CD8-positive, alpha-beta memory T cell (primary cell): Measurements from ENCODE around the gene ZNF648. TPM values are rescaled to one million over a fixed set of nuclear protein-coding genes. Genes with fewer than 3 reads are reported as not detected.

Source experiments
- CTCF ChIA-PET: fragments of 350-600 bp; sonication (Branson Sonifier 250); formaldehyde crosslinking; loops from one replicate; lab custom pipeline; 2021; ENCODE audit warnings: antibody characterized with exemption; lab: Charles Lee
- POLR2A ChIA-PET: fragments of 350-600 bp; sonication (Branson Sonifier 250); formaldehyde crosslinking; loops from one replicate; lab custom pipeline; 2021; ENCODE audit warnings: antibody characterized with exemption; lab: Charles Lee
- DNase-seq, 5 donors: peaks; one replicate each; pipeline versions ENCODE4 v3.0.0 to v3.0.0-alpha.2; 2020 to 2022; ENCODE audit warnings: mixed read lengths in 1 of 5
- H3K27ac ChIP-seq: one replicate; pipeline ENCODE4 v1.7.0; 2013; ENCODE audit warnings: low read depth, mild to moderate bottlenecking, low read length, moderate library complexity
- H3K27me3 ChIP-seq: 2 replicates; pipeline ENCODE4 v1.7.0; 2013; ENCODE audit warnings: low read length, mild to moderate bottlenecking; ENCODE audit not compliant: insufficient read depth, poor library complexity, severe bottlenecking
- H3K36me3 ChIP-seq: 2 replicates; pipeline ENCODE4 v1.7.0; 2013; ENCODE audit warnings: mild to moderate bottlenecking, low read length, moderate library complexity; ENCODE audit not compliant: insufficient read depth
- H3K4me1 ChIP-seq: 2 replicates; pipeline ENCODE4 v1.7.0; 2013; ENCODE audit warnings: mild to moderate bottlenecking, low read length, moderate library complexity; ENCODE audit not compliant: insufficient read depth
- H3K4me3 ChIP-seq: 2 replicates; pipeline ENCODE4 v1.7.0; 2013; ENCODE audit warnings: mild to moderate bottlenecking, low read length
- H3K9me3 ChIP-seq: 2 replicates; pipeline ENCODE4 v1.7.0; 2013; ENCODE audit warnings: mild to moderate bottlenecking, low read length
- H3K27ac Mint-ChIP-seq, 8 donors: one replicate each; pipeline ENCODE4 v1.8.0; 2020 to 2021; ENCODE audit warnings: mixed read lengths in 8 of 8, mild to moderate bottlenecking in 6 of 8, inconsistent platforms in 3 of 8, moderate library complexity in 3 of 8
- H3K27me3 Mint-ChIP-seq, 2 donors: one replicate each; pipeline ENCODE4 v1.8.0; 2020 to 2021; ENCODE audit warnings: mixed read lengths in 2 of 2, mild to moderate bottlenecking in 1 of 2, moderate library complexity in 1 of 2
- H3K36me3 Mint-ChIP-seq, 3 donors: one replicate each; pipeline ENCODE4 v1.8.0; 2020 to 2021; ENCODE audit warnings: mixed read lengths in 3 of 3, inconsistent platforms in 1 of 3, mild to moderate bottlenecking in 1 of 3
- H3K4me1 Mint-ChIP-seq, 3 donors: one replicate each; pipeline ENCODE4 v1.8.0; 2020 to 2021; ENCODE audit warnings: mixed read lengths in 3 of 3, inconsistent platforms in 1 of 3, mild to moderate bottlenecking in 1 of 3
- H3K4me3 Mint-ChIP-seq, 7 donors: one replicate each; pipeline ENCODE4 v1.8.0; 2020 to 2021; ENCODE audit warnings: mixed read lengths in 7 of 7, mild to moderate bottlenecking in 6 of 7, moderate library complexity in 4 of 7, inconsistent platforms in 2 of 7
- H3K9me3 Mint-ChIP-seq, 5 donors: one replicate each; pipeline ENCODE4 v1.8.0; 2020 to 2022; ENCODE audit warnings: mixed read lengths in 5 of 5, mild to moderate bottlenecking in 3 of 5, moderate library complexity in 2 of 5, inconsistent platforms in 1 of 5
- polyA plus RNA-seq: library from polyadenylated mRNA; unstranded; fragments of 300-500 nt; fragmentation: Illumina TruSeq; gene quantifications from one replicate; pipeline ENCODE4 v1.2.3, GENCODE V29; 2021
- total RNA-seq, 2 experiments: library from RNA; stranded (reverse); gene quantifications; one replicate each; pipeline ENCODE4 v1.2.3, GENCODE V29; 2021

ZNF648 gene
- not detected for total RNA-seq
- polyA plus RNA-seq, result not detected

DNA sequence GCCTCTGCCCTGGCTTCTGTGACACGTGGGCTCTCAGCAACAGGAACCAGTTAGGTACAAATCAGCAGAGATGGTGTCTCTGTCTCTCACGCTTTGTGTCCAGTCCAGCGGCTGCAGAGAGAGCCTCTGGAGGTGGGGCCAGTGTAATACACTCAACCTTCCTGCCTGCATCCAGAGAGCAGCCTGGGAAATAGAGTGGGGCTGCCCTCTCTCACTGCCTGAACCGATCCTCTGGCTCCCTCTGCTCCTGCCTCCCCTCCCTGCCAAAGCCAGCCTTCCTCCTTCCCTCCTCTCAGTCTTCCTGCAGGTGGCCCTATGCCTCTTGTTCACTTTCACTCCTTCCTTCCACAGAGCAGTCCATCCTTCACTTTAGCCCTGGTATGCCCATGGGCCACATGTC, at the start of gene ZNF648:
ZNF648 (minus strand) TSS at position 119 of the 400 bp plus-strand sequence. CDS start 3,702 bp downstream, outside the sequence.
- Histone ChIP-seq H3K4me1 (no peaks in the 10 kb centered on the region), H3K9me3 (no peaks in the 10 kb centered on the region), H3K27ac (no peak within 1 kb of the TSS), H3K36me3 (no peaks in the 10 kb centered on the region), H3K27me3 (no peaks in the 10 kb centered on the region), H3K4me3 (no peak within 1 kb of the TSS)
- Mint-ChIP-seq H3K36me3 (no peaks in the 10 kb centered on the region), H3K4me1 (no peaks in the 10 kb centered on the region), H3K27me3 (peaks cover 24 to 70% of the 10 kb centered on the region in 2 donors), H3K27ac (peak within 1 kb of the TSS in 1 of 8 donors; percentile 62), H3K9me3 (no peaks in the 10 kb centered on the region), H3K4me3 (no peak within 1 kb of the TSS)
- ChIA-PET CTCF (no interaction called here), POLR2A (no interaction called here)
- no peak for DNase-seq

GRCh38 chr1:182110635-182111034, 49.1 kb upstream of the ZNF648 start:
- Histone ChIP-seq H3K9me3 (no peaks in the 10 kb centered on the region), H3K27ac (no peak overlapping the region), H3K27me3 (no peaks in the 10 kb centered on the region), H3K36me3 (no peaks in the 10 kb centered on the region), H3K4me1 (no peaks in the 10 kb centered on the region), H3K4me3 (no peak overlapping the region)
- no peaks in the 10 kb centered on the region for H3K36me3 Mint-ChIP-seq
- ChIA-PET POLR2A (no interaction called here), CTCF (no interaction called here)
- H3K27me3 Mint-ChIP-seq, result peaks cover 26 to 51% of the 10 kb centered on the region in 2 donors
- H3K27ac Mint-ChIP-seq, result no peak overlapping the region
- H3K4me3 Mint-ChIP-seq, result no peak overlapping the region
- no peak for DNase-seq
- H3K9me3 Mint-ChIP-seq, result peaks cover 0 to 8% (median 0%) of the 10 kb centered on the region in 5 donors
- no peaks in the 10 kb centered on the region for H3K4me1 Mint-ChIP-seq

GRCh38 chr1:182109771-182110170, 48.3 kb upstream of the ZNF648 start:
- H3K27me3 ChIP-seq, result no peaks in the 10 kb centered on the region
- no peaks in the 10 kb centered on the region for H3K36me3 Mint-ChIP-seq
- H3K27ac ChIP-seq, result no peak overlapping the region
- H3K4me3 Mint-ChIP-seq, result no peak overlapping the region
- H3K27me3 Mint-ChIP-seq, result peaks cover 24 to 49% of the 10 kb centered on the region in 2 donors
- DNase-seq, result no peak
- H3K27ac Mint-ChIP-seq, result no peak overlapping the region
- no peaks in the 10 kb centered on the region for H3K36me3 ChIP-seq
- H3K4me1 ChIP-seq, result no peaks in the 10 kb centered on the region
- H3K4me1 Mint-ChIP-seq, result no peaks in the 10 kb centered on the region
- CTCF ChIA-PET, result no interaction called here
- H3K4me3 ChIP-seq, result no peak overlapping the region
- POLR2A ChIA-PET, result no interaction called here
- H3K9me3 ChIP-seq, result no peaks in the 10 kb centered on the region
- H3K9me3 Mint-ChIP-seq, result peaks cover 0 to 8% (median 1%) of the 10 kb centered on the region in 5 donors

DNA sequence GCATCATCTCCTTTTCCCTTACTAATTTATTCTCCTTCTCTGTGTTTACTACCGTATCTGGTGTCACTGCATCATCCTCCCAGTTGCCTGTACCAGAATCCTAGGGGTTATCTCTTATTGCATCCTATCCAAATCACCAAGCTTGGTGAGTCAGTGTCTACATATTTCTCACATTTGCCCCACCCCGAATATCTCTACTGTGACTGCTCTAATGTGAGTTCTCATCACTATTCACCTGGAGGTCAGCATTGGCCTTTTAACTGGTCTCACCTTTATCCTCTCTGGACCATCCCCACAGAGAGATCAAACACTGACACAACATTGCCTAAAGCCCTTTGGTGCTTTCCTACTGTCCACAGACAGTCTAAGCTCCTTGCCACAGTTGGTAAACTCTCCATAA, 45.7 kb upstream of the ZNF648 start:
- no peaks in the 10 kb centered on the region for H3K27me3 ChIP-seq
- CTCF ChIA-PET, result no interaction called here
- Mint-ChIP-seq H3K27me3 (peaks cover 11 to 42% of the 10 kb centered on the region in 2 donors), H3K27ac (peak overlapping the region in 1 of 8 donors; percentile 34), H3K4me3 (no peak overlapping the region), H3K9me3 (peaks cover 0 to 8% (median 1%) of the 10 kb centered on the region in 5 donors), H3K36me3 (no peaks in the 10 kb centered on the region), H3K4me1 (no peaks in the 10 kb centered on the region)
- POLR2A ChIA-PET, result no interaction called here
- H3K36me3 ChIP-seq, result no peaks in the 10 kb centered on the region
- no peak for DNase-seq
- H3K4me1 ChIP-seq, result no peaks in the 10 kb centered on the region
- H3K9me3 ChIP-seq, result no peaks in the 10 kb centered on the region
- H3K4me3 ChIP-seq, result no peak overlapping the region
- no peak overlapping the region for H3K27ac ChIP-seq

- ChIA-PET CTCF (no interaction called here), POLR2A (no interaction called here)
- no peaks in the 10 kb centered on the region for H3K4me1 Mint-ChIP-seq
Measured at GRCh38 chr1:182102043-182102416, 40.5 kb upstream of the ZNF648 start.

DNA sequence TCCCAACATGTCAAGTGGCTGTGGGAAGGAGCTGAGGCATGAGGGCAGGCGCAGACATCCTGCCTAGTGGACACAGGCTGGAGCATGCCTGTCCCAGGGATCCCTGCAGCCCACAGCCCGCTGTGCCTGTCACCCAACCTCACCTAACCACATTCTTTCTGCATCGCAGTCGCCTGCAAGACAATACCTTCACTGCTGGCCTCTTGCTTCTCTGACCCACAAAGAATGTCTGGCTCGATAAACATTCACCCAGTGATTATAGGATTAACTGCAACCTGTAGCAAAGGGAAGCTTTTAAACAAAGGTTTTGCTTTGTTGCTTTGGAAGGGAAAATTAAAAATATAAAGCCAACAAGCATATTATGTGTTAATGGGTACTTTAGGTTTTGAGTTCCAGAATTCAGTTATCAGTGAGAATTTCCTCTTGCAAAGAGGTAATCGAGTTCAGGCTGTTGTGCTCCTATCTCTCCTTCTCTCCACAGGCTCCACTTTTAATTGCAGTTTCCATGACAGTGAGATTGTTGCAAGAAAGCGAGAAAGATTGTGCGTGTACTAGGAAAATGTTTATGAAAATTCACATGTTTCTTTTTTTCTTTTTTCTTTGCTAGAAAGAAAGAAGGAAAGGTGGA, 40.0 kb upstream of the ZNF648 start:
- CTCF ChIA-PET, result no interaction called here
- H3K4me1 ChIP-seq, result no peaks in the 10 kb centered on the region
- H3K4me3 Mint-ChIP-seq, result no peak overlapping the region
- no peaks in the 10 kb centered on the region for H3K9me3 ChIP-seq
- no peak overlapping the region for H3K27ac ChIP-seq
- H3K9me3 Mint-ChIP-seq, result peaks cover 0 to 4% (median 0%) of the 10 kb centered on the region in 5 donors
- H3K27ac Mint-ChIP-seq, result no peak overlapping the region
- H3K36me3 Mint-ChIP-seq, result no peaks in the 10 kb centered on the region
- no peaks in the 10 kb centered on the region for H3K4me1 Mint-ChIP-seq
- H3K36me3 ChIP-seq, result no peaks in the 10 kb centered on the region
- H3K27me3 ChIP-seq, result no peaks in the 10 kb centered on the region
- no peak for DNase-seq
- H3K4me3 ChIP-seq, result no peak overlapping the region
- POLR2A ChIA-PET, result no interaction called here
- peaks cover 12 to 29% of the 10 kb centered on the region in 2 donors for H3K27me3 Mint-ChIP-seq

More at GRCh38 chr1:182102043-182102416, 40.5 kb upstream of the ZNF648 start:
- Histone ChIP-seq H3K9me3 (no peaks in the 10 kb centered on the region), H3K27me3 (no peaks in the 10 kb centered on the region), H3K4me3 (no peak overlapping the region), H3K27ac (no peak overlapping the region), H3K36me3 (no peaks in the 10 kb centered on the region), H3K4me1 (no peaks in the 10 kb centered on the region)
- no peak overlapping the region for H3K27ac Mint-ChIP-seq
- no peak overlapping the region for H3K4me3 Mint-ChIP-seq
- H3K9me3 Mint-ChIP-seq, result peaks cover 0 to 4% (median under 1%) of the 10 kb centered on the region in 5 donors
- H3K36me3 Mint-ChIP-seq, result no peaks in the 10 kb centered on the region
- no peak for DNase-seq
- H3K27me3 Mint-ChIP-seq, result peaks cover 12 to 31% of the 10 kb centered on the region in 2 donors

DNA sequence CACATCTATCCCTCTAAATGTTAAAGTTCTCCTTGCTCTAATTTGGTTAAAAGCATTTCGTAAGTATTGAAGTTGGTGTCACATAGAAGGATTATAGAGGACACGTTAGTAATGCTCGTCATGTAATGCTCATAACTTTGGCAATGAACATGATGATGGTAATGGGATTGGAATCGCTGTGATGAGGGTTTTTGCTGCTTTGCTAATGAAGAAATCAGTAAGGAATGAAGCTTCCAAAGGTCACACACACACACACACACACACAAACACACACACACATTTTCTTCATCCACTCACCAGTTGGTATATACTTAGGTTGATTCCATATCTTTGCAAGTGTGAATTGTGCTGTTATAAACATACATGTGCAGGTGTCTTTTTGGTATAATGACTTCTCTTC, 36.8 kb upstream of the ZNF648 start:
- H3K9me3 ChIP-seq, result no peaks in the 10 kb centered on the region
- CTCF ChIA-PET, result no interaction called here

GRCh38 chr1:182095946-182096345, 34.4 kb upstream of the ZNF648 start:
- no peaks in the 10 kb centered on the region for H3K27me3 ChIP-seq
- H3K27ac Mint-ChIP-seq, result no peak overlapping the region
- ChIA-PET POLR2A (no interaction called here), CTCF (no interaction called here)
- peaks cover 13 to 16% of the 10 kb centered on the region in 2 donors for H3K27me3 Mint-ChIP-seq
- no peaks in the 10 kb centered on the region for H3K4me1 ChIP-seq
- H3K27ac ChIP-seq, result no peak overlapping the region
- H3K4me1 Mint-ChIP-seq, result no peaks in the 10 kb centered on the region
- no peaks in the 10 kb centered on the region for H3K36me3 ChIP-seq
- no peaks in the 10 kb centered on the region for H3K9me3 ChIP-seq
- peaks cover 0 to 4% (median 0%) of the 10 kb centered on the region in 5 donors for H3K9me3 Mint-ChIP-seq
- H3K4me3 ChIP-seq, result no peak overlapping the region
- H3K4me3 Mint-ChIP-seq, result no peak overlapping the region
- DNase-seq, result no peak
- no peaks in the 10 kb centered on the region for H3K36me3 Mint-ChIP-seq

More for the DNA sequence above, 36.8 kb upstream of the ZNF648 start:
- Mint-ChIP-seq H3K36me3 (no peaks in the 10 kb centered on the region), H3K4me3 (no peak overlapping the region), H3K9me3 (peaks cover 0 to 4% (median 0%) of the 10 kb centered on the region in 5 donors), H3K27ac (no peak overlapping the region), H3K4me1 (no peaks in the 10 kb centered on the region), H3K27me3 (peaks cover 16 to 31% of the 10 kb centered on the region in 2 donors)
- Histone ChIP-seq H3K27me3 (no peaks in the 10 kb centered on the region), H3K4me3 (no peak overlapping the region), H3K36me3 (no peaks in the 10 kb centered on the region), H3K4me1 (no peaks in the 10 kb centered on the region), H3K27ac (no peak overlapping the region)
- POLR2A ChIA-PET, result no interaction called here
- DNase-seq, result no peak
